Choroid plexus epithelial cell (primary cell): Measurements from ENCODE around the gene TMCC3.
"Not testable (repeated sequence)": the region's sequence is repeated elsewhere in the genome, so short reads cannot be mapped to it uniquely, and the experiment has no call there.

ENCODE experiments used
- DNase-seq: peaks from one replicate; pipeline ENCODE4 v3.0.0-alpha.2; 2010; ENCODE audit warnings: low read depth
- H3K4me3 ChIP-seq: 2 replicates; pipeline ENCODE4 v1.5.1; 2011; ENCODE audit warnings: low read depth, mild to moderate bottlenecking, control low read depth, low read length, moderate library complexity
- CTCF ChIP-seq: conservative IDR thresholded peaks from 2 replicates; pipeline ENCODE4 v1.5.1; 2011; ENCODE audit warnings: low read depth, mild to moderate bottlenecking, control low read depth, inconsistent platforms, low read length, moderate library complexity

The TMCC3 gene

DNA sequence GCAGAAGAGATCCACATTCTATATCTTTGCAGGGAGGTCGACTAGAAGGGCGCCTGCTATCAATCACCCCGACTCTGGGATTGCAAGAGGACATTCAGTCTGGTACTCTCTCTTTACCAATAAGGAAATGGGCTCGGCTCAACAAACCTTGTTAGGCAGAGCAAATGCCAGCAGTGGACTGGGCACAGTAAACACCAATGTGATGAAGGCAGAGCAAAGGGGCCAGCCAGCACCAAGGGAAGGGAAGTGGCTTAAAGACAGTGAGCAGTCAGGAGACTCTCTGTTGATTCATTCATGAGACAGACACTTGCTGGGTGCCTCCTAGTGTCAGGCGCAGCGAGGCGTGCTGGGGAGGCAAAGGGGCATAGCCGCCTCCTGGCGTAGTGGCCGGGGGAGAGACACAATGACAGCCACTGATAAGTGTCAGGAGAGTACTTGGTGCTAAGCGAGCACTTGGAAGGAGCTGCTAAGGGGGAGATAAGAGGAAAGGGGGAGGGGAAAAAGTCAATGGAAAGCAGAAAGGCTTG lies 34.1 kb downstream of the TMCC3 start:
- H3K4me3 ChIP-seq, result no peak overlapping the region
- no peak for TF ChIP-seq CTCF
- no peak for DNase-seq

DNA sequence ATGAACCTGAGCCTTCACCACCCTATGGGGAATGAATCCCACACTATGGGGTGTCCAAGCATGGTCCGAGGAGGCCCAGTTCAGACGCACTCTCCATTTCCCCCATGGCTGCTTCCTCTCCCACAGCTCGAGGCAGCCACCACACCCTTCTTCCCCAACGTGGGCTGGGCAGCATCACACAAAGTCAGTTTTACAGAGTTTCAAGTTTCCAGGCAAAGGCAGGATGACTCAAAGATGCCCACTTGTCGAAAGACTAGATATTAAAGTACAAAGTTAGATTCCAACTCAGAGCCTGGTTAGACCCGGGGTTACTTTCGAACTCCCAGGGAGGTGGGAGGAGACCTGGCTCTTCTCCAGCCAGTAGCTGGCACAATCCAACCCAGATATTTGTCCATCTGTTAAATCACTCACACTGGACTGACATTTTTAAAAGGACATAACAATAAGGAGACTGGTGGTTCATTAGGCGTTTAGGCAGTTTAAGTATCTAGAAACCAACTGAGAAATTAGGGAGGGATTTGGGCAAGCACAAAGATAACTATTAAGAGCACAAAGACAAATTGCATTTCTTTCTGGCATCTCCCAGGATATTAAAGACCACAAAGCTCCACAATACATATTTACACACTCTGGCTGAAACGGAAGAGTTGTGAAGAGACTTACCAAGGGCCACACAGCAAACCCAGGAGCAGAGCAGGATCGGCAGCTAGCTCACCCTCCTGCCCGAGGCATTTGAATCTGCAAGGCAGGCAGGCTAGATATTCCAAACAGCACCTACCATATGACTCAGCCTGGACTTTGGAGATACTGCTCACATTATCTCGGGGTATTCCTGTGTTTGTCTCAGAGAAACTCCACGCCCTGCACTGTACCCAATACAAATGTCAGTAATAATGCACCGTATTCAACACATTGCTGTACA lies 34.8 kb downstream of the TMCC3 start:
- TF ChIP-seq CTCF, result no peak
- DNase-seq, result peak; percentile 48
- H3K4me3 ChIP-seq, result no peak overlapping the region

- TF ChIP-seq CTCF, result no peak
- DNase-seq, result no peak
- H3K4me3 ChIP-seq, result no peak overlapping the region
These were observed 36.1 kb downstream of the TMCC3 start for GRCh38 chr12:94614288-94614721.

GRCh38 chr12:94609917-94610443 lies 40.4 kb downstream of the TMCC3 start:
- no peak for DNase-seq
- no peak overlapping the region for H3K4me3 ChIP-seq
- TF ChIP-seq CTCF, result no peak

- DNase-seq, result not testable (repeated sequence)
These were observed 43.5 kb downstream of the TMCC3 start for GRCh38 chr12:94606810-94607209.

GRCh38 chr12:94604366-94604698 lies 46.0 kb downstream of the TMCC3 start:
- DNase-seq, result no peak
- no peak for TF ChIP-seq CTCF
- H3K4me3 ChIP-seq, result no peak overlapping the region

More at GRCh38 chr12:94606810-94607209, 43.5 kb downstream of the TMCC3 start:
- not testable (repeated sequence) for H3K4me3 ChIP-seq

DNA sequence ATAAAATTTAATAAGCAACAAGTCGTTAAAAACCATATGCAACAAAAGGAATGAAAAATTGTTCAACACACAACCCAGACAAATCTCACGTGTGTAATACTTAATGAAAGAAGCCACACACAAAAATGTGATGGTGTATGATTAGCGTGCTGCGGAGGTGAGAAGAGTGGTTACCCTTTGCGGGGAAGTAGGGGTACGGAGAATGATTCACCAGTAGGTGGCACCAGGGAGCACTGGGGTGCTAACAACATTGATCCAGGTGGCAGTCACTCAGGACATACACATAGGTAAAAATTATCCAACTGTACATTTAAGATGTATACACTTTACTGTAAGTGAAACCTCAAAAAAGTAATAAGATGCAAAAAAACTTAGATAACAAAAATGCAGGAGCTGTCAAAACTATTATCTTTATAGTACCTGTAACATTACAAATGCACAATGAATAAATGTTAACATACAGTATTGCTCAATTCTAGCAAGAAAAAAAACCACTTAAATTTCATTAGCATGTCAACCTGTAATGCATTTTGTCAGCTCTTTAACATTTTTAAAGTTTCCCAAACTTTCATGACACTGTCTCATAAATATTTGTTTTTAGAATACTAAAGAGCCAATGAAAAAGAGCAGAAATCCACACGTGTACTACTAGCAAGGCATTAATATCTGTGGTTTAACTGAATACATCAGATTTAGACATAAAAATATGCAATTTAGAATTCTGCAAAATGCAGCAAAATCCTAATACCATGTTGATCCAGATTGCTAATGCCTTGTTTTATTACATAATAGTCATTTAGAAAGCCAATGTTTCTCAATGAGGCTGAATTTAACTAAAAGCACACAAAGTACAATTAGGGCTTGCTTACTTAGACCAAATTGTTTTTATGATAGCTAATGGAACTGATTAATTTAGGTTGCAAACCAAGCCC lies 46.7 kb downstream of the TMCC3 start:
- no peak for DNase-seq
- peak; percentile 85 for TF ChIP-seq CTCF
- H3K4me3 ChIP-seq, result no peak overlapping the region
